Activated B cell treated with CpG ODN at 0.5 μM for 24 hours (primary cell): Measurements from ENCODE around the gene SERPINB5. TPM values are rescaled to one million over a fixed set of nuclear protein-coding genes. Genes with fewer than 3 reads are reported as not detected.

Source experiments
- ATAC-seq: fragments of 200-7000 bp; cut with Tn5 transposase; one replicate; pipeline ENCODE4 v1.10.0; 2021; ENCODE audit warnings: low read depth, mild to moderate bottlenecking, moderate library complexity
- CTCF ChIA-PET: fragments of 350-600 bp; sonication (Branson Sonifier 250); formaldehyde crosslinking; loops from one replicate; lab custom pipeline; 2021; ENCODE audit warnings: antibody characterized with exemption; lab: Charles Lee
- POLR2A ChIA-PET: fragments of 350-600 bp; sonication (Branson Sonifier 250); formaldehyde crosslinking; loops from one replicate; lab custom pipeline; 2021; ENCODE audit warnings: antibody characterized with exemption; lab: Charles Lee
- DNase-seq: peaks from one replicate; pipeline ENCODE4 v3.0.0; 2022
- H3K27ac Mint-ChIP-seq: one replicate; pipeline ENCODE4 v1.8.0; 2020; ENCODE audit warnings: mixed read lengths
- H3K27me3 Mint-ChIP-seq: one replicate; pipeline ENCODE4 v1.8.0; 2021; ENCODE audit warnings: mixed read lengths
- H3K36me3 Mint-ChIP-seq: one replicate; pipeline ENCODE4 v1.8.0; 2021; ENCODE audit warnings: low read depth, mixed read lengths
- H3K4me1 Mint-ChIP-seq: one replicate; pipeline ENCODE4 v1.8.0; 2021; ENCODE audit warnings: mixed read lengths
- H3K4me3 Mint-ChIP-seq: one replicate; pipeline ENCODE4 v1.8.0; 2020; ENCODE audit warnings: mild to moderate bottlenecking, mixed read lengths
- H3K9me3 Mint-ChIP-seq: one replicate; pipeline ENCODE4 v1.8.0; 2020; ENCODE audit warnings: mixed read lengths
- intact Hi-C: fragments of 100-400 bp; cut with micrococcal nuclease; formaldehyde crosslinking; loops from one replicate; pipeline ENCODE4 v1.15.1; 2024
- total RNA-seq: library from RNA; stranded (reverse); gene quantifications from 2 replicates; pipeline ENCODE4 v1.2.3, GENCODE V29; 2022
- TF ChIP-seq, protein P1 (sequence below): fragments of 200-600 bp; IDR thresholded peaks from one replicate; pipeline ENCODE4 v1.8.0; 2022; ENCODE audit warnings: antibody characterized with exemption, mild to moderate bottlenecking

The SERPINB5 gene
- total RNA-seq, 1 donor from 2014 or later = not detected

DNA sequence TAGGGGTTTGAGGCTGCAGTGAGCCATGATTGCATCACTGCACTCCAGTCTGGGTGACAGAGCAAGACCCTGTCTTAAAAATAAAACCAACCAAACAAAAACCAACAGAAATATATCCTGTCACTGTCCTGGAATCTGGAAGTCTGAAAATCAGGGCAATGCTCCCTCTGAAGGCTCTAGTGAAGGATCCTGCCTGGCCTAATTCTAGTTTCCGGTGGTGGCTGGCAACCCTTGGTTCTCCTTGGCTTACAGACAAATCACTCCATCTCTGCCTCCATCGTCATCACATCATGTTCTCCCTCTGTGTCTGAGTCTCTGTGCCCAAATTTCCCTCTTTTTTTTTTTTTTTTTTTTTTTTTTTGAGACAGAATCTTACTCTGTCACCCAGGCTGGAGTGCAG is 38.6 kb upstream of the SERPINB5 start:
- POLR2A ChIA-PET = interaction anchor here (1.7 kb wide), 1 partner anchor 16 kb away, joined by 5 read pairs; the partner anchor contains the start of gene VPS4B
- Mint-ChIP-seq H3K9me3 (no peaks in the 10 kb centered on the region), H3K27ac (no peak overlapping the region), H3K27me3 (peaks cover 10% of the 10 kb centered on the region), H3K4me1 (no peaks in the 10 kb centered on the region), H3K36me3 (no peaks in the 10 kb centered on the region), H3K4me3 (no peak overlapping the region)
- no peak for DNase-seq
- CTCF ChIA-PET = interaction anchor here (1.1 to 7.0 kb wide), 10 partner anchors 16 to 800 kb away, joined by 3 to 98 read pairs (median 8); partner anchors contain the start of genes PHLPP1 and VPS4B
- ATAC-seq = no peak
- TF ChIP-seq, protein P1, sequence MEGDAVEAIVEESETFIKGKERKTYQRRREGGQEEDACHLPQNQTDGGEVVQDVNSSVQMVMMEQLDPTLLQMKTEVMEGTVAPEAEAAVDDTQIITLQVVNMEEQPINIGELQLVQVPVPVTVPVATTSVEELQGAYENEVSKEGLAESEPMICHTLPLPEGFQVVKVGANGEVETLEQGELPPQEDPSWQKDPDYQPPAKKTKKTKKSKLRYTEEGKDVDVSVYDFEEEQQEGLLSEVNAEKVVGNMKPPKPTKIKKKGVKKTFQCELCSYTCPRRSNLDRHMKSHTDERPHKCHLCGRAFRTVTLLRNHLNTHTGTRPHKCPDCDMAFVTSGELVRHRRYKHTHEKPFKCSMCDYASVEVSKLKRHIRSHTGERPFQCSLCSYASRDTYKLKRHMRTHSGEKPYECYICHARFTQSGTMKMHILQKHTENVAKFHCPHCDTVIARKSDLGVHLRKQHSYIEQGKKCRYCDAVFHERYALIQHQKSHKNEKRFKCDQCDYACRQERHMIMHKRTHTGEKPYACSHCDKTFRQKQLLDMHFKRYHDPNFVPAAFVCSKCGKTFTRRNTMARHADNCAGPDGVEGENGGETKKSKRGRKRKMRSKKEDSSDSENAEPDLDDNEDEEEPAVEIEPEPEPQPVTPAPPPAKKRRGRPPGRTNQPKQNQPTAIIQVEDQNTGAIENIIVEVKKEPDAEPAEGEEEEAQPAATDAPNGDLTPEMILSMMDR = no peak
- intact Hi-C loops = loop anchor here (2.0 to 5.0 kb wide), 4 partner anchors 41 to 321 kb away; no protein-coding TSS in a partner anchor

DNA sequence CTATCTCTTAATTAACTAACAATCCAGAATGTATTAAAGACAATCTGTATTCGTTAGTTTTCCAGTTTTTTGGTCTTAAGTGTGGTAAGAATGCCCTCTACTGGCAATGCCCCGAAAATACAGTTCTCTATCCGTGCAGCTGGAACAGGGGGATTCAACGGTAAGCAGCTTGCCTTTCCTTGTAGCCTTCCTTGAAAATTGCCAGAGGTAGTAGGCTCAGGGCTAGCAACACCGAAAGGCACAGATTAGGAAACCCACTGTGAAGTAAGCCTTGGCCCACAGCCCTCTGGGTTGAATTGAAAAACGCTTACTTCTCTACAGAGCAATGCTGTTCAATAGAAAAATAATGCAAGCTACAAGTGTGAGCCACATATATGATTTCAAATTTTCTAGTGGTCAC is 37.4 kb upstream of the SERPINB5 start:
- Mint-ChIP-seq H3K4me1 (peaks cover 7% of the 10 kb centered on the region), H3K36me3 (no peaks in the 10 kb centered on the region), H3K4me3 (no peak overlapping the region), H3K9me3 (no peaks in the 10 kb centered on the region), H3K27me3 (peaks cover 7% of the 10 kb centered on the region), H3K27ac (no peak overlapping the region)
- POLR2A ChIA-PET = interaction anchor here (0.6 to 1.6 kb wide), 6 partner anchors 17 to 724 kb away, joined by 3 to 8 read pairs (median 5); partner anchors contain the start of gene VPS4B
- CTCF ChIA-PET = interaction anchor here (0.7 to 7.0 kb wide), 30 partner anchors 8 to 1018 kb away, joined by 3 to 98 read pairs (median 4); partner anchors contain the start of gene PHLPP1
- TF ChIP-seq, protein P1 = peak; percentile 94
- ATAC-seq (peak; percentile 79), DNase-seq (peak; percentile 16)
- intact Hi-C loops = loop anchor here (1.0 to 5.0 kb wide), 10 partner anchors 42 to 1256 kb away; partner anchors contain the start of gene PHLPP1

DNA sequence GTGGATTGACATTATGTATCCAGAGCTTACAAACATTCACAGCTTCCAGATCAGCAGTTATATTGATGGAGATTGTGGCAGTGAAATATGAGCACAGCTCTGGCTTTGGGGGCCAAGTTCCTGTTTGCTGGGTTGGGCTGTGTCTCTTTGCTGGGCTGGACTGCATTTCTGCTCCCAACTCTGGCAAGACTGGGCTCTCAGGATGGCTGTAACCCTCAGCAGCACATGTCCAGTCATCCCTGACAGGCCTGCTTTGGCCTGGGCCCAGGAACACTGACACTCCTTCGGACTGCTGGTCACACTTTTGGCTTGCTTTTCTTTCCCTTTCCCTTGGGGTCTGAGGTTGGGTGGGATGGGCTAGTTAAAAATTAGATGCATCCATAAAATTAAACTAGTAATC is 36.5 kb upstream of the SERPINB5 start:
- ATAC-seq = no peak
- ChIA-PET POLR2A (interaction anchor here (1.0 to 1.6 kb wide), 2 partner anchors 18 to 725 kb away, joined by 3 to 8 read pairs; partner anchors contain the start of gene VPS4B), CTCF (interaction anchor here (1.0 to 7.0 kb wide), 14 partner anchors 14 to 802 kb away, joined by 3 to 98 read pairs (median 5); partner anchors contain the start of gene PHLPP1)
- intact Hi-C loops = no loop called here
- Mint-ChIP-seq H3K4me3 (no peak overlapping the region), H3K27me3 (peaks cover 5% of the 10 kb centered on the region), H3K4me1 (peaks cover 16% of the 10 kb centered on the region), H3K36me3 (no peaks in the 10 kb centered on the region), H3K9me3 (no peaks in the 10 kb centered on the region), H3K27ac (no peak overlapping the region)
- TF ChIP-seq, protein P1 = no peak
- DNase-seq = no peak

DNA sequence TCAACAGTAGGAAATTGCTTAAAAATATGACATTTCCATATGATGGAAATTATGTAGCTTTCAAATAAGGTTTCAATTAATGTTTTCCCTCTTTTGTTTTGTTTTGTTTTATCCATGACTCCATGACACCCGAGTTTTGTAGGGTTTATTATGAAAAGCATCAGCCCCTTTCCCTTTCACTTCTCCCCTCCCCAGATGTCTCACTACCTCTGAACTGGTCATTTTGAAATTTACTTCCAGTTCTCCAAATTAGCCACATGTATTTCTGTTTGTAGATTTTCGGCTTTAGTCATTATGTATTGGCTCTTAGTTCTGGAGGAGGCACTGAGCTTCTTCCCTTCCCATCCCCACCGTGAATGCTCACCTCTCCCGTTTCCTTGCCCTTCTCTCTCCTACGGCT is 35.9 kb upstream of the SERPINB5 start:
- peaks cover 16% of the 10 kb centered on the region for H3K4me1 Mint-ChIP-seq
- no peak for DNase-seq
- CTCF ChIA-PET = interaction anchor here (0.8 to 7.0 kb wide), 5 partner anchors 15 to 726 kb away, joined by 3 to 98 read pairs (median 5); partner anchors contain the start of gene PHLPP1
- POLR2A ChIA-PET = interaction anchor here (0.6 kb wide), 1 partner anchor 56 kb away, joined by 4 read pairs; no protein-coding TSS in a partner anchor
- ATAC-seq = no peak
- no peaks in the 10 kb centered on the region for H3K36me3 Mint-ChIP-seq
- peaks cover 5% of the 10 kb centered on the region for H3K27me3 Mint-ChIP-seq
- TF ChIP-seq, protein P1 = no peak
- no peaks in the 10 kb centered on the region for H3K9me3 Mint-ChIP-seq
- no peak overlapping the region for H3K27ac Mint-ChIP-seq
- intact Hi-C loops = no loop called here
- no peak overlapping the region for H3K4me3 Mint-ChIP-seq

DNA sequence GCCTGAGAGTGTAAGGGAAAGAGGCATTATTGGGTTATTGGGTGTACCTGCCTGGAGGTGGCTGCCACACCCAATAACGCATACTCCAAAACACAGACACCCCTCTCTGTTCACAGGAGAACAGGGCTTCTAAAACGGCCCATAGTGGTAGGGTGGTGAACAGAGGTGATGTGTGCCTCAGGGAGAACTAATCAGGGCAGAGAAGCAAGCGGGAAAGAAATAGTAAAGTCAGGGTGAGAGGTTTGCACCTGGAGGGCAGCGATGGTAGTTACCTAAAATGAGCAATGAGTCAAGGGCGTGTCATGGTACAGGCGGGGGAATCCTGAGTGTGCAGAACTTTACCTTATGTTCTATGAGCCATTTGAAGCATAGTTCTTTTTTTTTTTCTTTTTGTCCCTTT is 32.9 kb upstream of the SERPINB5 start:
- no peaks in the 10 kb centered on the region for H3K27me3 Mint-ChIP-seq
- TF ChIP-seq, protein P1 = no peak
- H3K36me3 Mint-ChIP-seq = no peaks in the 10 kb centered on the region
- peaks cover 16% of the 10 kb centered on the region for H3K4me1 Mint-ChIP-seq
- no peak overlapping the region for H3K4me3 Mint-ChIP-seq
- CTCF ChIA-PET = interaction anchor here (1.0 kb wide), 1 partner anchor 103 kb away, joined by 3 read pairs; no protein-coding TSS in a partner anchor
- DNase-seq (no peak), ATAC-seq (no peak)
- intact Hi-C loops = loop anchor here (1.0 kb wide), 1 partner anchor 22 kb away; the partner anchor contains the start of gene VPS4B
- peak overlapping the region; percentile 61 for H3K27ac Mint-ChIP-seq
- no peaks in the 10 kb centered on the region for H3K9me3 Mint-ChIP-seq
- POLR2A ChIA-PET = interaction anchor here (0.8 to 1.6 kb wide), 2 partner anchors 22 to 729 kb away, joined by 3 to 11 read pairs; partner anchors contain the start of gene VPS4B
